Left colon (tissue), 2 donors: ENCODE data around the gene VDAC1. TPM values are rescaled to one million over a fixed set of nuclear protein-coding genes. Genes with fewer than 3 reads are reported as not detected.

ENCODE experiments used
- ATAC-seq: fragments of 200-7000 bp; cut with Tn5 transposase; one replicate; pipeline ENCODE4 v1.9.1; 2020; ENCODE audit warnings: mild to moderate bottlenecking, moderate library complexity
- DNase-seq, 2 donors: peaks; one replicate each; pipeline ENCODE4 v3.0.0-alpha.2; 2020
- intact Hi-C, 2 donors: fragments of 100-400 bp; cut with DNase I in 1 of 2; cut with micrococcal nuclease in 1 of 2; formaldehyde crosslinking; loops; one replicate each; pipeline versions ENCODE4 v1.11.2 to v1.14.0; 2022; cut with DNase I, micrococcal nuclease
- total RNA-seq, 2 donors: library from RNA; stranded (reverse); fragmentation: NEBNext Ultra II Directional; extraction: Animal tissue kit (Norgen Biotek cat#: 25700); gene quantifications; one replicate each; pipeline ENCODE4 v1.2.1, GENCODE V29; 2021
- donor health status: DM: no; HTN: no; CAD: no.
- donor health status: DM: yes; HTN: yes; CAD: no.

VDAC1 gene
- total RNA-seq, 2 donors from 2014 or later: 229 to 263 TPM

GRCh38 chr5:134000091-134000511 is 4.7 kb downstream of the VDAC1 start:
- intact Hi-C loops: no loop called here
- ATAC-seq (no peak), DNase-seq (no peak)

GRCh38 chr5:133998807-133999206 is 6.0 kb downstream of the VDAC1 start:
- ATAC-seq (no peak), DNase-seq (no peak)
- intact Hi-C loops: no loop called here

GRCh38 chr5:133998042-133998441 is 6.7 kb downstream of the VDAC1 start:
- no peak for ATAC-seq
- no peak for DNase-seq
- intact Hi-C loops: no loop called here

- ATAC-seq (peak; percentile 27), DNase-seq (no peak)
- intact Hi-C loops: no loop called here
Observed at GRCh38 chr5:133996683-133997252, 8.0 kb downstream of the VDAC1 start.

GRCh38 chr5:133995883-133996563 is 8.8 kb downstream of the VDAC1 start:
- ATAC-seq (no peak), DNase-seq (no peak)

GRCh38 chr5:133995341-133995740 is 9.4 kb downstream of the VDAC1 start:
- intact Hi-C loops: no loop called here
- DNase-seq (no peak), ATAC-seq (no peak)

More at GRCh38 chr5:133995883-133996563, 8.8 kb downstream of the VDAC1 start:
- intact Hi-C loops: no loop called here

- no peak for DNase-seq
- intact Hi-C loops: no loop called here
- ATAC-seq: no peak
Observed at GRCh38 chr5:133994990-133995333, 9.8 kb downstream of the VDAC1 start.

- no peak for ATAC-seq
- intact Hi-C loops: no loop called here
Observed at GRCh38 chr5:133994297-133994989, 10.3 kb downstream of the VDAC1 start.

GRCh38 chr5:133993185-133993936 is 11.4 kb downstream of the VDAC1 start:
- DNase-seq (no peak), ATAC-seq (no peak)
- intact Hi-C loops: no loop called here

More at GRCh38 chr5:133994297-133994989, 10.3 kb downstream of the VDAC1 start:
- no peak for DNase-seq

GRCh38 chr5:133992429-133993155 is 12.2 kb downstream of the VDAC1 start:
- intact Hi-C loops: no loop called here
- ATAC-seq (no peak), DNase-seq (no peak)

GRCh38 chr5:133991171-133991910 is 13.4 kb downstream of the VDAC1 start:
- no peak for ATAC-seq
- intact Hi-C loops: no loop called here
- DNase-seq: no peak

GRCh38 chr5:133990396-133990795 is 14.4 kb downstream of the VDAC1 start:
- ATAC-seq (no peak), DNase-seq (no peak)
- intact Hi-C loops: no loop called here

GRCh38 chr5:133985540-133986180 is 19.1 kb downstream of the VDAC1 start:
- intact Hi-C loops: no loop called here
- DNase-seq: no peak
- ATAC-seq: no peak

GRCh38 chr5:133983674-133984073 is 21.1 kb downstream of the VDAC1 start:
- ATAC-seq: no peak
- intact Hi-C loops: no loop called here
- no peak for DNase-seq

GRCh38 chr5:133981714-133982113 is 23.1 kb downstream of the VDAC1 start:
- intact Hi-C loops: no loop called here
- no peak for ATAC-seq

GRCh38 chr5:133980652-133981051 is 24.1 kb downstream of the VDAC1 start:
- intact Hi-C loops: no loop called here
- no peak for DNase-seq
- no peak for ATAC-seq

More at GRCh38 chr5:133981714-133982113, 23.1 kb downstream of the VDAC1 start:
- no peak for DNase-seq

- DNase-seq (no peak), ATAC-seq (no peak)
- intact Hi-C loops: no loop called here
Observed at GRCh38 chr5:133978943-133979342, 25.8 kb downstream of the VDAC1 start.

GRCh38 chr5:133977858-133978257 is 26.9 kb downstream of the VDAC1 start:
- ATAC-seq (no peak), DNase-seq (no peak)
- intact Hi-C loops: no loop called here
